Pons (tissue), 1 donor: ENCODE data around the gene ETV2.
"Not testable (repeated sequence)": the region's sequence is repeated elsewhere in the genome, so short reads cannot be mapped to it uniquely, and the experiment has no call there.

ENCODE experiments used
- DNase-seq: peaks from one replicate; pipeline ENCODE4 v3.0.0-alpha.2; 2016; ENCODE audit warnings: low spot score

The ETV2 gene

DNA sequence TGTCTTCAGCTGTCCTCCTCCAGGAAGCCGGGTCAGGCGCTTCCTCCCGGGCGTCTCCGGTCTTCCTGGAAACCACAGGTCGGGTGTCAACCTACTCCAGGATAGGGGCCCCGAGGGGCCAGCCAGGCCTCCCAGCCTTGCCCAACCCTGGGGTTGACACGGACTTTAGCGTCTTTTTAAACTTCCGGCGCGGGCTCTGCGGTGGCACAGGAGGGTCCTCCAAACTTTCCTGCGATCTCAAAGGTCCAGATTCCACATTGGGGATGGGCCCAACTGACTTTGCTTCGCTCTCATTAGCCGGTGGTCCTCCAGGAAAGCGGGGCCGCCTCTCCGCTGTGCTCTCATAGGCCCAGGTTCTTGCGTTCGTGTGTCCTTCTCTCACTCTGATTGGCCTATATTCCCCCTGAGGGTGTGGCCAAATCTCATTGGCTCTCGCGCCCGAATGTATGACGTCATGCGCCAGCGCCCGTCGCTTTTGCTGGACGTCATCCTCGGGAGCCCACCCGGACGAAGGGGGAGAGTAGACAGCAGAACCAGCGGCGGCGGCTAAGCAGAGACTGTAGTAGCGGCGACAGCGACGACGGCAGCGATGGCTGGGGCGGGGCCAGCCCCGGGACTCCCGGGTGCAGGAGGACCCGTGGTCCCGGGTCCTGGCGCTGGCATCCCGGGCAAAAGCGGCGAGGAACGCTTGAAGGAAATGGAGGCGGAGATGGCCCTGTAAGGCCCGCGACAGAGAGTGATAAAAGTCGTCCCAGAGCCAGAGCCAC lies 12.8 kb upstream of the ETV2 start, which contains the start of gene RBM42:
Gene RBM42 (plus strand): TSS at position 472 of the 767 bp plus-strand sequence. CDS start 118 bp downstream, at position 590.
- DNase-seq = peak; percentile 98

DNA sequence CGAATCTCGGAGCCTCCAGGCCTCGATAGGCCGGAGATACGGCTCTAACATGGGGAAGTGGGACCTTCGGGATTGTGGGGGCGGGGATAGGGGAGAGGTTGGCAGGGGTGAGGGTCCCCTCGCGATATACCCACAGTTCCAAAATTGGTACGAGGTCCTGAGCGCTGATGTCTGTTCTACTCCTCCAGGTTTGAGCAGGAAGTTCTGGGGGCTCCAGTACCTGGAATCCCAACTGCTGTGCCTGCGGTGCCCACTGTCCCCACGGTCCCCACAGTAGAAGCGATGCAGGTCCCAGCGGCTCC lies 12.3 kb upstream of the ETV2 start:
- DNase-seq = no peak

DNA sequence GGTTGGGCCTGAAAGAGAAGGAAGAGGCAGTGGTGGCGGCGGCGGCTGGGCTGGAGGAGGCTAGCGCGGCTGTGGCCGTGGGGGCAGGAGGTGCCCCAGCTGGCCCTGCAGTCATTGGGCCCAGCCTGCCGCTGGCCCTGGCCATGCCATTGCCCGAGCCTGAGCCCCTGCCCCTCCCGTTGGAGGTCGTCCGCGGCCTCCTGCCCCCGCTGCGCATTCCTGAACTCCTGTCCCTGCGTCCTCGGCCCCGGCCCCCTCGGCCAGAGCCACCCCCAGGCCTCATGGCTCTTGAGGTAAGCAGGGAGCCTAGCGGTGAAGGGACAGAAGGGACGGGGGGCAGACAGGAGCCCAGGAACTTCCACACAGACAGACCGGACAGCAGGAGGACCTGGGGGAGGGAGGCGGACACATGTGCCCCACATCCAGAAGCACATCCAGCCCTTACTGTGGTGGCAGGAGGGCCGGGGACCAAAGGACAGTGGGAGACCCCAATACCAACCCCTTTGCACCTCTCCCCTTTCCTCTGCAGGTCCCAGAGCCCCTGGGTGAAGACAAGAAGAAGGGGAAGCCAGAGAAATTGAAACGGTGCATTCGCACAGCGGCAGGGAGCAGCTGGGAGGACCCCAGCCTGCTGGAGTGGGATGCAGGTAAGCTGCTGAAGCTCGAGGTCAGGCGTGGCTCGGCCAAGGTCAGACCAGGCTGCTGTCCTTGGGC lies 7.7 kb upstream of the ETV2 start:
- no peak for DNase-seq

DNA sequence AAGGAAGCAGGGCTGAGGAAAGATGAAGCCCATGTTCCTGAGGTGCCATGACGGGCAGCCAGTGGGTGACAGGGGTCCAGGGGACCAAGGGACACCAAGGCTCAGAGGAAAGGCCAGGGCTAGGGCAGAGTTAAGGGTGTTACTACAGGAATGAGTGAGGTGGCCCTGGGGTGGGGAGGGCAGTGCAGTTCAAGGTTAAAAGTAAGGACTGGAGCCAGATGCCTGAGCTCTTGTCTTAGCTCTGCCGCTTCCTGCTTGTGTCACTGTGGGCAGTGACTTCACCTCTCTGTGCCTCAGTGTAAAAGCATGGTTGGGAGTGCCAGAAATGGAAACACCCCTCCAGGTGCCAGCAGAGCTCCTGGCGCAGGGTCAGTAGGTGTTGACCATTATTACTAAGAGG lies 4.9 kb upstream of the ETV2 start:
- DNase-seq = no peak

DNA sequence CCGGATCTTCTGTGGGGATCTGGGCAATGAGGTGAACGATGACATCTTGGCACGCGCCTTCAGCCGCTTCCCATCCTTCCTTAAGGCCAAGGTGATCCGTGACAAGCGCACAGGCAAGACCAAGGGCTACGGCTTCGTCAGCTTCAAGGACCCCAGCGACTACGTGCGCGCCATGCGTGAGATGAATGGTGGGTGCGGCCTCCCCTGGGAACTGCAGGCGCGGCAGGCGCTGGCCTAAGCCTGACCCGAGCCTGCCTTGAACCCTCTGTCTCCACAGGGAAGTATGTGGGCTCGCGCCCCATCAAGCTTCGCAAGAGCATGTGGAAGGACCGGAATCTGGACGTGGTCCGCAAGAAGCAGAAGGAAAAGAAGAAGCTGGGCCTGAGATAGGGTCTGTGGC lies 4.4 kb upstream of the ETV2 start:
- no peak for DNase-seq

DNA sequence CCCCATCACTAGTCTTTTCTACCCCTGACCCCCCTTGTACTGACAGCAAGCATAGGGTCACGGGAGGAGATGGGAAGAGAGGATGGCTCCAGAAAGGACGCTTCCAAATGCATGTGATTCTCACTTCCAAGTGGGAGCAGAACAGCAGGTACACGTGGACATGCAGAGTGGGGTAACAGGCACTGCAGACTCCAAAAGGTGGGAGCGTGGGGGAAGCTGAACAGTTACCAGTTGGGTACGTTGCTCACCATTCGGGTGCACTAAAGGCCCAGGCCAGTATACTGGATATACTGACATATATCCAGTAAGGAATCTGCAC lies 2.3 kb upstream of the ETV2 start:
- DNase-seq = no peak

DNA sequence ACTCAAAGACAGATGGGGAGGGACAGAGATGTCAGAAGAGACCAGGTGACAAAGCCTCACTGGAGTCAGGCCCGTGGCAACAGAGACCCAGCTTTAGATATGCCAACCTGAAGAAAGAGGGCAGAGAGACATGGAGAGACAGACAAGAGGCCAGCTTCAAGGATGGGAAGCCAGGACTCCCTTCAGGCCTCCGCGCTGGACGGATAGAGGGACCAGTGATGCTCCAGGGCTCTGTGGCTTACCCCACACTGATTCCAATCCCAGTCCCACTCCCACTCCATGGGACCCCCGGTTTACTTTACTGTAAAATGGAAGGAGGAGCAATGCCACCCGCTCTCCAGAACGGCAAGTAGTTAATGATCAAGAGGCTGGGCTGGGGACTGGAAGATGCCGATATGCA lies 1.7 kb upstream of the ETV2 start:
- no peak for DNase-seq

DNA sequence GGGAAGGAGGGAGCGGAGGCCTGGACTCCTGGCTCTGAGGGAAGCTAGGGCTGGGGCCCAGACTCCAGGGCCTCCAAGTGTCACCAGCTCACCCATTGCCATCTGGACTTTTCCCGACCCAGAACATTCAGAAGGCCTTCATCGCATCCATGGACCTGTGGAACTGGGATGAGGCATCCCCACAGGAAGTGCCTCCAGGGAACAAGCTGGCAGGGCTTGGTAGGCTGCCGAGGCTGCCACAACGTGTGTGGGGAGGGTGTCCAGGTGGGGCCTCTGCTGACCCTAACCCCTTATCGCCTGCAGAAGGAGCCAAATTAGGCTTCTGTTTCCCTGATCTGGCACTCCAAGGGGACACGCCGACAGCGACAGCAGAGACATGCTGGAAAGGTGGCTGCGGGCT lies 767 bp downstream of the ETV2 start:
- no peak for DNase-seq

DNA sequence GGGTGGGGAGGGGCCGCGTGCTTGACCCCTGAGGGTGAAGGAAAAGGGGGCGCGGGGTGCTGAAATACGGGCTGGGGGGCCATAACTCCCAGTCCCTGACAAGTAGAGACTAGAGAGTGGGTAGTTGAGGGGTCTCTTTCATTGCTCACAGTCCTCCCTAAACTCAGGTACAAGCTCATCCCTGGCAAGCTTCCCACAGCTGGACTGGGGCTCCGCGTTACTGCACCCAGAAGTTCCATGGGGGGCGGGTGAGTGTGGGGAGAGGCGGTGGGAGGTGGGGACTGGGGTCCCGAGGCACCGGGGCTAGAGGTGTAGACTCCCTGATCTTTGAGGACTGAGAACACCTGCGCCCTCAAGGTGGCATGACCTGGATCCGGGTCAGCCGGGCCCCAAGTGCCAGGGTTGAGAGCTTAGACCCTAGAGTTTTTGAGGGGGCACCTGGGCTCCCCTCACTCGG lies 1.3 kb downstream of the ETV2 start:
- no peak for DNase-seq

DNA sequence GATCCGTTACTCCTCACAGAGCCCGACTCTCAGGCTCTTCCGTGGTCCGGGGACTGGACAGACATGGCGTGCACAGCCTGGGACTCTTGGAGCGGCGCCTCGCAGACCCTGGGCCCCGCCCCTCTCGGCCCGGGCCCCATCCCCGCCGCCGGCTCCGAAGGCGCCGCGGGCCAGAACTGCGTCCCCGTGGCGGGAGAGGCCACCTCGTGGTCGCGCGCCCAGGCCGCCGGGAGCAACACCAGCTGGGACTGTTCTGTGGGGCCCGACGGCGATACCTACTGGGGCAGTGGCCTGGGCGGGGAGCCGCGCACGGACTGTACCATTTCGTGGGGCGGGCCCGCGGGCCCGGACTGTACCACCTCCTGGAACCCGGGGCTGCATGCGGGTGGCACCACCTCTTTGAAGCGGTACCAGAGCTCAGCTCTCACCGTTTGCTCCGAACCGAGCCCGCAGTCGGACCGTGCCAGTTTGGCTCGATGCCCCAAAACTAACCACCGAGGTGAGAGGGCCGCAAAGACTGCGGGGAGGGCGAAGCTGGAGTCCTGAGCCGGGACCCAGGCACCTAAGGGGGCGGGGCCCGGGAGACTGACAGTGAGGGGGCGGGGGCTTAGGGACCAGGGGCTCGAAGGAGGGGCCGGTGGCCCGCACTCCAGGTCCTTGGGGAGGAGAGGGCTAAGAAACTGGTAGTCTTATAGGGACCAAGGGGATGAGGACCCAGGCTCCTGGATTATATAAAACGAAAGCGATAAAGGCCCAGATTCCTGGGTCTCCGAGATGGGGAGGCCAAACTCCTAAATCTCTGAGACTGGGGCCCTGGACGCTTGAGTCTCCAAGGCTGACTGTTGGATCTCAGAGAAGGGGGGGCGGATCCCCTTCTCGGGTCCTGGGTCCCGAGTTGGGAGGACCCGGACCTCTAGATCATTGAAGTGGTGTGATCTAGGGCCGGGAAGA lies 2.0 kb downstream of the ETV2 start:
- peak; percentile 54 for DNase-seq

DNA sequence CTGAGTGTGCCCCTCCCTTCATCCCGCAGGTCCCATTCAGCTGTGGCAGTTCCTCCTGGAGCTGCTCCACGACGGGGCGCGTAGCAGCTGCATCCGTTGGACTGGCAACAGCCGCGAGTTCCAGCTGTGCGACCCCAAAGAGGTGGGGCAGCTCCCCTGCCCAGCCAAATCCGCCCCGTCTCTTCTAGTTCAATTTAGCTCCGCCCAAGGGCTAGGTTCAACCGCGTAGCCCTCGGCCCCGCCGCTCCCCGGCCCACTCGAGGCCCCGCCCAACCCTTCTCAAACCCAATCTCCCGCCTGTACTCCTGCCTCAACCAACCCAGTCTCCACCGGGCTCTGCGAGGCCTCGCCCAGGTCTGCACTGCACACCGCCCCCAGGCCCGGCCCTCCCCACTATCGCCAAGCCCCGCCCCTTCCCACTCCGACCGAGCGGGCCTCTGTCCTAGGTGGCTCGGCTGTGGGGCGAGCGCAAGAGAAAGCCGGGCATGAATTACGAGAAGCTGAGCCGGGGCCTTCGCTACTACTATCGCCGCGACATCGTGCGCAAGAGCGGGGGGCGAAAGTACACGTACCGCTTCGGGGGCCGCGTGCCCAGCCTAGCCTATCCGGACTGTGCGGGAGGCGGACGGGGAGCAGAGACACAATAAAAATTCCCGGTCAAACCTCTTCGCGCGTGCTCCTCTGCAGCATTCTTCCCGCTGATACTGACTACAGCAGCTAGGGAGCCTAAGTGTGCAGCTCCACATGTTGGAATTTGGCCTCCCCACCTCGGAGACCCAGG lies 2.9 kb downstream of the ETV2 start:
- peak; percentile 59 for DNase-seq

DNA sequence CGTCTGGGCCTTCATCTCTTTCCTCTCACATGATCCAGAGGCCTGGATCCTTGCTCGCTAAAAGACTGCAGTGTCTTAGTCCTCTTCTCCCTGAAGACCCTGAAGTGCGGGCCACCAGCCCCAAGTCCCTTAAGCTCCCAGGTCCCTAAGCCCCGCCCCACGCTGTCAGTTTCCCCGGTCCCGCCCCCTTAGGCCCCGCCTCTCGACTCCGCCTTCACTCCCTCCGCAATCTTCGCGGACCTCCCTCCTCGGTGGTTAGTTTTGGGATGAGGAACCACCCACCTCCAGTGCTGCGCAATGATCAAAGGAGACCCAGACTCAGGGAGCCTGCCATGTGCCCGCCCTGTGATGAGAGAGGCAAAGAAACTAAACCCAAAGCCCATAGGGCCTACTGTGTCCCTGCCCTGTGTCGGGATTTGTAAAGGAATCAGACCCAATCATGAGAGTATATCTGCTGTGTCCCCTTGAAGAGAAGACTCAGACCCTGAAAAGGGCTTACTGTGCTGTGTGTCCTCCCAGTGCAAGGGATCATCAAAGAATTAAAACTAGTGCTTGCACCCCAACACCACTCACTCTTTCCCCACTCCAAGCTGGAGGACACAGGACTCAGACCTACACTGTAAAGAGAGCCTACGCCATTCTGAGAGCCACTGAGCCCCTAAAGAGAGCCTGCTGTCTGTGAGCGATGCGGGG lies 3.6 kb downstream of the ETV2 start:
- DNase-seq = peak; percentile 51

DNA sequence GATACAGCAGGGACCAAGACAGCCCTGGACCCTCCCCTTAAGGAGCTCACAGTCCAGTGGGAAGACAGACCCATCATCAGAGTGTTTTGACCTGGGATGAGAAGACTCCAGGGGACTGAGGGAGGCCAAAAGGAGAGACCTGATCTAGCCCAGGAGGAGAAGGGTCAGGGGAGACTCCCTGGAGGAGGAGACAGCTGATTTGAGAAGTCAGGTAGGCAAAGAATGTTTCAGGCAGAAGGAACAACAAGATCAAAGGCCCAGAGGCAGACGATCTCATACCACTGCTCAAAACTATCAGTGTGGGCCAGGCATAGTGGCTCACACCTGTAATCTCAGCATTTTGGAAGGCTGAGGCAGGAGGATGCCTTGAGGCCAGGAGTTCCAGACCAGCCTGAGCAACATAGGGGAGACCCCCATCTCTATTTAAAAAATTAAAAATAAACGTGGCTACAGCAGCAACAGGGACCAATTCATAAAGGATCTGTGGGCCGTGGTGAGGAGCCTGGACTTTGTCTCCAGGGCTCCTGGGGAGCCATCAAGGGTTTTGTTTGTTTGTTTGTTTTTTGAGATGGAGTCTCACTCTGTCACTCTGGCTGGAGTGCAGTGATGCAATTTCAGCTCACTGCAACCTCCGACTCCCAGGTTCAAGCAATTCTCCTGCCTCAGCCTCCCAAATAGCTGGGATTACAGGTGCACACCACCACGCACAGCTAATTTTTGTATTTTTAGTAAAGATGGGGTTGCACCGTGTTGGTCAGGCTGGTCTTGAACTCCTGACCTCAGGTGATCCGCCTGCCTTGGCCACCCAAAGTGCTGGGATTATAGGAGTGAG lies 4.4 kb downstream of the ETV2 start:
- no peak for DNase-seq

DNA sequence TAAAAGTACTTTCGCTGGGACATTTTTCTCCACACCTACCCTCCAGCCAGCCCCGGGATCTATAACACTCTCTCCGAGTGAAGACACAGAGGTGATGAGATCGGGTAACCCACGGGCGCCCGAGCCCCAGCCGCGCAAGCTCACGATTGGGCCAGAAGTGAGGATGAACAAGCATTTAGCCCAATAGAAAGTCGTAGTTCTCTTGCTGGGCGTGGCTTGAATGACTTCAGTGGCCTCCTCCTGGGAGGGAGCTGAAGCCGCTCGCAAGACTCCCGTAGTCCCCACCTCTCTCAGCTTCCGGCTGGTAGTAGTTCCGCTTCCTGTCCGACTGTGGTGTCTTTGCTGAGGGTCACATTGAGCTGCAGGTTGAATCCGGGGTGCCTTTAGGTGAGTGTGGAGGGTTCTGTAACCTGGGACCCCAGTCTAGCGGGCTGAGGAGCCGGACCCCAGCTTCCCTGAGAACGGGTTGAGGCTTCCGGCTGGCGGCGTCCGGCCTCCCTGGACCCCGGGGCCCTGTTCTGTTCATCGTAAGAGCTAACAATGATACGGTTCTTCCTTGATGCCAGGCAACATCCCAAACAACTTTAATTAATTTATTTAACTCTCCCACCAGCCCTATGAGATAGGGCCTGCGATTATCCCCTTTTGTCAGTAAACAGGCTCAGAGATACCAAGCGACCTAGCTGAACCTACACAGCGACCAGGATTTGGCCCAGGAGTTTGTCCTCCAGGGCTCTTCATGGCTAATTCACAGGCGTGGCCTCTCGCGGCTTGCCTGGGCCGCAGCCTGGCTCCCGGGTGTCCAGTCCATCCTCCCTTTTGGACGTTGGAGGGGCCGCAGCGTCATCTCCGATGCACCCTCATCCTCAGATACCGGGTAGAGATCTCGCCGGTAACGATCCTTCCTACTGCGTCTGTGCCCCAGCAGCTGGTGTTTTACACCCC lies 6.7 kb downstream of the ETV2 start, which contains the start of gene COX6B1:
Gene COX6B1 (plus strand): TSS at position 307 of the 945 bp plus-strand sequence. CDS start 2,921 bp downstream, outside the sequence.
- peak; percentile 99 for DNase-seq

DNA sequence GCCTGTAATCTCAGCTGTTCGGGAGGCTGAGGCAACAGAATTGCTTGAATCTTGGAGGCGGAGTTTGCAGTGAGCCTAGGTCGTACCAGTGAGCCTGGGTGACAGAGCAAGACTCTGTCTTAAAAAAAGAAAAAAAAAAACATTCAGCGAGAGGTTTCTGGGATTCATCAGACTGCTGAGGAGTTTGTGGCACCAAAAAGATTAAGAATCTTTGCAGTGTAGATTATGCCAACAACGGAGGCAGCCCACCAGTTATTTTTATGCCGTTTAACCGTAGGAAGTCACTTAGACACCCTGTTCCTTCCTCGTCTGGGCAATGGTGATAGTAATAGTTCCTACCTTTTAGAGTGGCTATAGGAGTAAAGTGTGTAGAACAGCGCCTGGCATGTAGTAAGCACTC lies 9.0 kb downstream of the ETV2 start:
- no peak for DNase-seq

DNA sequence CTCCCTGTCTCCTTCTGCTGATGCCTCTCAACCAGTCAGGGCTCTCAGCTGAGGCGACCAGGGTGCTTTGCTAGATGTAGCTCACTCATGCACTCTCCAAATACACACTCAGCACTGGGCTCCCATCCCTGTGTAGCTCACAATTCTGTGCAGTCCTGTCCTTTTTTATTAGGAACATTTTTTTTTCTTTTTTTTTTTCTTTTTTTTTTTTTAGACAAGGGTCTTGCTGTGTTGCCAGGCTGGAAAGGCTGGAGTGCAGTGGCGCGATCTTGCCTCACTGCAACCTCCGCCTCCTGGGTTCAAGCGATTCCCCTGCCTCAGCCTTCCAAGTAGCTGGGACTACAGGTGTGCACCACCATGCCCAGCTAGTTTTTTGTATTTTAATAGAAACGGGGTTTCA lies 13.3 kb downstream of the ETV2 start:
- not testable (repeated sequence) for DNase-seq

DNA sequence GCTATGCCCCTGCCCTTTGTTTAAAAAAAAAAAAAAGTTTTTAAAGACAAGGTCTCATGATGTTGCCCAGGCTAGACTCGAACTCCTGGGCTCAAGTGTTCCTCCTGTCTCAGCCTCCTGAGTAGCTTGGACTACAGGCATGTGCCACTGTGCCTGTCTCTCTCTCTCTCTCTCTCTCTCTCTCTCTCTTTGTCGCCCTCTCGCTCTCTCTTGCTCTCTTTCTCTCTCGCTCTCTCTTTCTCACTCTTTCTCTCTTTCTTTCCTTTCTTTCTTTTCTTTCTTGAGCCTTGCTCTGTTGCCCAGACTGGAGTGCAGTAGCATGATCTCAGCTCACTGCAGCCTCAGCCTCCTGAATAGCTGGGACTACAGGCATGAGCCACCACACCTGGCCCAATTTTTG lies 14.1 kb downstream of the ETV2 start:
- DNase-seq = no peak

DNA sequence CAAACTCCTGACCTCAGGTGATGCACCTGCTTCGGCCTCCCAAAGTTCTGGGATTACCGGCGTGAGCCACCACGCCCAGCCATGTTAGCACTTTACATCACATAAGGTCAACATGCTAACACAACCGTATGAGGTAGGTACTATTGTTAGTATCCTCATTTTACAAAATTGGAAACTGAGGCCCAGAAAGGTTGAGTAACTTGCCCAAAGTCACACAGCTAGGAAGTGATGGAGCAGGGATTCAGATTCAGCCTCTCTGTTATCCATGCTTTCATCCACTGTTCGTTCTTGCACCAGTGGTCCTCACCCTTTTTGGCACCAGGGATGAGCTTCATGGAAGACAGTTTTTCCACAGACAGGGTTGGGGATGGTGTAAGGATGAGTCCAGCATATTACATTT lies 15.2 kb downstream of the ETV2 start:
- no peak for DNase-seq
